ENCODE results near the gene C12orf76. TPM values are rescaled to one million over a fixed set of nuclear protein-coding genes. Genes with fewer than 3 reads are reported as not detected.
"Not testable (repeated sequence)": the region's sequence is repeated elsewhere in the genome, so short reads cannot be mapped to it uniquely, and the experiment has no call there.

C12orf76 gene
- total RNA-seq, 4 donors from 2014 or later = 3.0 to 22.8 (median 8.0) TPM

GRCh38 chr12:110088936-110089335 lies 40.6 kb upstream of the C12orf76 start:
- no peaks in the 10 kb centered on the region for H3K36me3 ChIP-seq
- no peak overlapping the region for H3K4me3 ChIP-seq
- TF ChIP-seq POLR2A (IDR thresholded peaks at IDR 0.05) (no peak), CTCF (IDR thresholded peaks at IDR 0.05 in 4 of 5, conservative IDR thresholded peaks at IDR 0.05 in 1 of 5) (no peak)
- ATAC-seq (peak; percentile 33 to 50), DNase-seq (no peak)
- no peaks in the 10 kb centered on the region for H3K4me1 ChIP-seq
- H3K27ac ChIP-seq = no peak overlapping the region
- H3K9me3 ChIP-seq = no peaks in the 10 kb centered on the region
- intact Hi-C loops (cut with DNase I; ENCODE audit: low total_unique reads) (no loop called here), in situ Hi-C loops (cut with MboI; ENCODE audit: low sequenced_read_pairs in 4 of 4) (no loop called here)
- no peaks in the 10 kb centered on the region for H3K27me3 ChIP-seq

- ATAC-seq; H3K9me3 ChIP-seq; intact Hi-C loops (cut with DNase I; ENCODE audit: low total_unique reads); H3K4me3 ChIP-seq; in situ Hi-C loops (cut with MboI; ENCODE audit: low sequenced_read_pairs in 4 of 4); H3K27me3 ChIP-seq; H3K27ac ChIP-seq; DNase-seq; H3K4me1 ChIP-seq; H3K36me3 ChIP-seq: not testable (repeated sequence)
Observed at GRCh38 chr12:110088216-110088615, 39.9 kb upstream of the C12orf76 start.

GRCh38 chr12:110084314-110085015 lies 36.1 kb upstream of the C12orf76 start:
- in situ Hi-C loops (cut with MboI; ENCODE audit: low sequenced_read_pairs in 4 of 4) = no loop called here
- Histone ChIP-seq H3K4me1 (no peaks in the 10 kb centered on the region), H3K27me3 (no peaks in the 10 kb centered on the region), H3K36me3 (no peaks in the 10 kb centered on the region), H3K27ac (no peak overlapping the region), H3K9me3 (no peaks in the 10 kb centered on the region), H3K4me3 (no peak overlapping the region)
- no peak for ATAC-seq
- DNase-seq = no peak
- intact Hi-C loops (cut with DNase I; ENCODE audit: low total_unique reads) = no loop called here
- no peak for TF ChIP-seq POLR2A (IDR thresholded peaks at IDR 0.05)
- no peak for TF ChIP-seq CTCF (IDR thresholded peaks at IDR 0.05 in 4 of 5, conservative IDR thresholded peaks at IDR 0.05 in 1 of 5)

- no peaks in the 10 kb centered on the region for H3K9me3 ChIP-seq
- TF ChIP-seq POLR2A (IDR thresholded peaks at IDR 0.05) = no peak
- TF ChIP-seq CTCF (IDR thresholded peaks at IDR 0.05 in 4 of 5, conservative IDR thresholded peaks at IDR 0.05 in 1 of 5) = no peak
- H3K4me3 ChIP-seq = no peak overlapping the region
- intact Hi-C loops (cut with DNase I; ENCODE audit: low total_unique reads) (no loop called here), in situ Hi-C loops (cut with MboI; ENCODE audit: low sequenced_read_pairs in 4 of 4) (no loop called here)
- DNase-seq (no peak), ATAC-seq (no peak)
- no peaks in the 10 kb centered on the region for H3K4me1 ChIP-seq
- no peaks in the 10 kb centered on the region for H3K27me3 ChIP-seq
- no peak overlapping the region for H3K27ac ChIP-seq
- H3K36me3 ChIP-seq = no peaks in the 10 kb centered on the region
Observed at GRCh38 chr12:110080410-110080809, 32.1 kb upstream of the C12orf76 start.

- no peak for ATAC-seq
- Histone ChIP-seq H3K36me3 (no peaks in the 10 kb centered on the region), H3K27ac (no peak overlapping the region), H3K4me1 (no peaks in the 10 kb centered on the region), H3K27me3 (no peaks in the 10 kb centered on the region), H3K9me3 (no peaks in the 10 kb centered on the region), H3K4me3 (no peak overlapping the region)
- DNase-seq = peak in 1 of 2 donors; percentile 17
- no peak for TF ChIP-seq CTCF (IDR thresholded peaks at IDR 0.05 in 4 of 5, conservative IDR thresholded peaks at IDR 0.05 in 1 of 5)
- TF ChIP-seq POLR2A (IDR thresholded peaks at IDR 0.05) = no peak
- intact Hi-C loops (cut with DNase I; ENCODE audit: low total_unique reads) = no loop called here
- in situ Hi-C loops (cut with MboI; ENCODE audit: low sequenced_read_pairs in 4 of 4) = no loop called here
Observed at GRCh38 chr12:110079477-110080400, 31.4 kb upstream of the C12orf76 start.
